Measurements from ENCODE around the gene RNH1. TPM values are rescaled to one million over a fixed set of nuclear protein-coding genes. Genes with fewer than 3 reads are reported as not detected.
A peak's percentile ranks its signal among the peaks of the same experiment; 100 is the strongest.

The RNH1 gene
- total RNA-seq, 2 experiments from 2014 or later, result 127 to 134 TPM

- ChIA-PET POLR2A (no interaction called here), CTCF (interaction anchor here (1.1 kb wide), 1 partner anchor 178 kb away, joined by 4 read pairs; no protein-coding TSS in a partner anchor)
- Mint-ChIP-seq H3K36me3 (no peaks in the 10 kb centered on the region), H3K4me1 (ENCODE audit: low read depth) (peaks cover 3% of the 10 kb centered on the region), H3K27me3 (no peaks in the 10 kb centered on the region), H3K9me3 (no peaks in the 10 kb centered on the region), H3K4me3 (no peak overlapping the region), H3K27ac (no peak overlapping the region)
- intact Hi-C loops (cut with micrococcal nuclease), result no loop called here
- no peak for DNase-seq
Measured at GRCh38 chr11:548700-549603, 41.9 kb upstream of the RNH1 start.

DNA sequence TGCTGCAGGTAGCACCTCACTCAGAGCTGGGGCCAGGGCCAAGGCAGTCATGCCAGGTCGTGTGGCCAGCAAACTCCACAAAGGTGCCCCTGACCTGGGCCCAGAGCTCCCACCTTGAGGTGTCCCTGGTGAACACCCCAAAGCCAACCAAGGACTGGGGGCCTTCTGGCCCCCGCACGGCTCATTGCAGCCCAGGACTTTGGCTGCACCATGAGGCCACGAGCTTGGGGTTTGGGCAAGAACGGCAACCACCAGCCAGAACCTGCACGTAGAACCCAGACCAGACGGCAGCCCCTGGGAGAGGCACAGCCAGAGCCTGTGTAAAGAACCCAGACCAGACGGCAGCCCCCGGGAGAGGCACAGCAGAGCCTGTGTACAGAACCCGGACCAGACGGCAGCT lies 38.1 kb upstream of the RNH1 start:
- no peaks in the 10 kb centered on the region for H3K27me3 Mint-ChIP-seq
- POLR2A ChIA-PET, result no interaction called here

DNA sequence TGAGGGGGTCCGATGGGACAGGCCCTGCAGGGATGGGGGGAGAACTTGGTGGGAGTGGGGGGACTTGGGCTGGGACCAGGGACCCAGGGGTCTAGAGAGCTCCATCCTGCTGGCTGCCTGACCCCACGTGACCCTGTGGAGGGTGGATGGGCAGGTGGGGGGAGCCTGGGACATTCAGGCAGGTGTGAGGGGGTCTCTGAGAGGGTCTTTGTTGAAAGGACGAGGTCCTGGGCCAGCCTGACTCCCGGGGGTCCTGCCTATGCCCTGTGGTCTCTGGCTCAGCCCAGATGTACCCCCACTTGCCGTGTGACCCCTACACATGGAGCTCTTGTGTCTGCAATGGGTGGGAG lies 37.8 kb upstream of the RNH1 start:
- H3K9me3 Mint-ChIP-seq, result no peaks in the 10 kb centered on the region
- peaks cover 3% of the 10 kb centered on the region for H3K4me1 Mint-ChIP-seq (ENCODE audit: low read depth)
- no peak overlapping the region for H3K27ac Mint-ChIP-seq
- H3K27me3 Mint-ChIP-seq, result no peaks in the 10 kb centered on the region
- POLR2A ChIA-PET, result no interaction called here
- CTCF ChIA-PET, result interaction anchor here (2.1 kb wide), 1 partner anchor 9 kb away, joined by 8 read pairs; no protein-coding TSS in a partner anchor
- DNase-seq, result no peak
- no peak overlapping the region for H3K4me3 Mint-ChIP-seq
- H3K36me3 Mint-ChIP-seq, result no peaks in the 10 kb centered on the region
- intact Hi-C loops (cut with micrococcal nuclease), result no loop called here

More for the DNA sequence above, 38.1 kb upstream of the RNH1 start:
- Mint-ChIP-seq H3K4me3 (no peak overlapping the region), H3K36me3 (no peaks in the 10 kb centered on the region), H3K4me1 (ENCODE audit: low read depth) (peaks cover 3% of the 10 kb centered on the region), H3K27ac (no peak overlapping the region), H3K9me3 (no peaks in the 10 kb centered on the region)
- intact Hi-C loops (cut with micrococcal nuclease), result no loop called here
- CTCF ChIA-PET, result interaction anchor here (2.1 kb wide), 1 partner anchor 9 kb away, joined by 8 read pairs; no protein-coding TSS in a partner anchor
- no peak for DNase-seq

DNA sequence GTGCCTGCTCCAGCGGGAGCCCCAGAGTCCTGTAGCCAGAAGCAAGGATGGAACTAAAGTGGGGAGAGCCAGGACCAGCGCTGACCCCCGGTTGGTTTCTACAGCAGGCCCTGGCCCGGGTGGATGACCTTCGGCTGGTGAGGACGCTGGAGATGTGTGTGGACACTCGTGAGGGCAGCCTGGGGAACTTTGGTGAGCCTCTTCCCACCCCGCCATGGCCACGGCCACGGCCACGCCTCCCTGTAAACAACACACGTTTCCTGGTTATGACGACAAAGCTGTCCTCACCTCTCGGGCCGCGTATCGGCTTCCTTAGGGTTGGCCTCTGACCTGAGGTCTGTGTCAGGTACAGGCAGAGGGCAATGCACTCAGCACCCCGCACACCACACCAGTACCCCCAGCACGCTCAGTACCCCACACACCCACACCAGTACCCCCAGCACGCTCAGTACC lies 34.4 kb upstream of the RNH1 start:
- no peak for DNase-seq
- Mint-ChIP-seq H3K27ac (no peak overlapping the region), H3K9me3 (no peaks in the 10 kb centered on the region), H3K4me1 (ENCODE audit: low read depth) (peaks cover 7% of the 10 kb centered on the region), H3K36me3 (no peaks in the 10 kb centered on the region), H3K4me3 (no peak overlapping the region), H3K27me3 (no peaks in the 10 kb centered on the region)
- POLR2A ChIA-PET, result no interaction called here
- intact Hi-C loops (cut with micrococcal nuclease), result no loop called here
- CTCF ChIA-PET, result interaction anchor here (0.9 kb wide), 1 partner anchor 13 kb away, joined by 4 read pairs; no protein-coding TSS in a partner anchor

GRCh38 chr11:540583-541432 lies 33.8 kb upstream of the RNH1 start:
- Mint-ChIP-seq H3K4me3 (no peak overlapping the region), H3K27ac (no peak overlapping the region), H3K4me1 (ENCODE audit: low read depth) (peaks cover 9% of the 10 kb centered on the region), H3K36me3 (no peaks in the 10 kb centered on the region), H3K27me3 (no peaks in the 10 kb centered on the region), H3K9me3 (no peaks in the 10 kb centered on the region)
- CTCF ChIA-PET, result interaction anchor here (0.9 kb wide), 1 partner anchor 14 kb away, joined by 4 read pairs; no protein-coding TSS in a partner anchor
- peak; percentile 7 for DNase-seq
- POLR2A ChIA-PET, result interaction anchor here (0.5 kb wide), 1 partner anchor 178 kb away, joined by 3 read pairs; no protein-coding TSS in a partner anchor
- intact Hi-C loops (cut with micrococcal nuclease), result no loop called here

DNA sequence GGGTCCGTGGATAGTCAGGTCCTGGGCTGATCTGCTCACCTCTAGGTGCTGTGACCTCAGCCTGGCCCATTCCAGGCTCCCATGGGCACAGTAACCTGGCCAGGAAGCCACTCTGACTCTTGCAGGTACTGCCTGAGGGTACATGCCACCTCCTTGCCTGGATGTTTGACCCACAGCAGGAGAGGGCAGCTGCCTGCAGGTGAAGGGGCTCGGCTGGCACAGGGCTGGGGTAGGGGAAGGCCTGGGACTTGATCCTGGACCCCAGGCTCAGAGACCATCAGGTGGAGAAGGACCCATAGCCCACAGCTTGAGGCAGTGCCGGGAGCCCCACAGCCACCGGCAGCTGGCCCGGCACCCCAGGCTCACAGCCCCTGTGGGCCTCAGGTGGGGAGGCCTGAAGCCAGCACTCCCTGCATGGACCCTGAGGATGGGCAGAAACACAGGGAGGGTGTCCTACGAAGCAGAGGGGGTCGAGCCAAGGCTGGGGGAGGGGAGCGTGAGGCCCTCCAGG lies 33.0 kb upstream of the RNH1 start:
- DNase-seq, result no peak
- Mint-ChIP-seq H3K9me3 (no peaks in the 10 kb centered on the region), H3K27me3 (no peaks in the 10 kb centered on the region), H3K4me3 (no peak overlapping the region), H3K27ac (no peak overlapping the region), H3K36me3 (no peaks in the 10 kb centered on the region), H3K4me1 (ENCODE audit: low read depth) (peaks cover 9% of the 10 kb centered on the region)
- ChIA-PET POLR2A (interaction anchor here (0.5 kb wide), 1 partner anchor 179 kb away, joined by 3 read pairs; no protein-coding TSS in a partner anchor), CTCF (no interaction called here)
- intact Hi-C loops (cut with micrococcal nuclease), result loop anchor here (5.0 kb wide), 2 partner anchors 157 to 182 kb away; partner anchors contain the start of genes DEAF1 and TMEM80

DNA sequence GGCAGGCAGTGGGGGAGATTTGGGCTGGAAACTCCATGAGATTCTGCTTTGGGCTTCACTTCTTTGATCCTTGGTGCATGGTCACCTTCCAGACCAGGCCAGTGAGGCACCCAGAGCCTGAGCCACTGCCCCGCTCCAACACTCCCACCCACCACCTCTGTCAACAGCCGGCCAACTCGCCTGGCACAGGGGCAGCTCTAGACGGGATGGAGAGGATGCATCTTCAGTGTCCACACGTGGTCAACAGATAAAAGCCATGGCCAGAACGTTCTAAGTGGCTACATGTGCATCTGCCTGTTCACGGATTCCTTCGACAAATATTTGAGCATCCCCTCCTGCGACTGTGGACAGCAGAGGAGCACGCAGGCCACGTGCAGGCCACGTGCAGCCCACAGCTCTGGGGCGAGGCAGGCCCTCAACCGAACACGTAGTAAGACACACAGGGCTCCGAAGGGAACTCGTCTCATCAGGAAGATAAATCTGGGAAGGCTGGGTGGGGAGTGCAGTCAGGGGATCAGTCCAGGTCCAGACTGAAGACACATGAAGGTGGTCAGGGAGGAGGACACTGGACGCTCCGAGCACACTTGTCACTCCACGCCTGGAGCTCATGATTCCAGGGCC lies 31.5 kb upstream of the RNH1 start:
- Mint-ChIP-seq H3K9me3 (no peaks in the 10 kb centered on the region), H3K27ac (no peak overlapping the region), H3K4me3 (no peak overlapping the region), H3K36me3 (no peaks in the 10 kb centered on the region), H3K4me1 (ENCODE audit: low read depth) (peaks cover 9% of the 10 kb centered on the region), H3K27me3 (no peaks in the 10 kb centered on the region)
- CTCF ChIA-PET, result interaction anchor here (0.8 to 1.9 kb wide), 3 partner anchors 16 to 280 kb away, joined by 3 to 6 read pairs (median 5); no protein-coding TSS in a partner anchor
- intact Hi-C loops (cut with micrococcal nuclease), result loop anchor here (5.0 kb wide), 2 partner anchors 159 to 184 kb away; partner anchors contain the start of genes DEAF1 and TMEM80
- POLR2A ChIA-PET, result no interaction called here
- DNase-seq, result peak; percentile 8

- CTCF ChIA-PET, result interaction anchor here (1.1 to 3.3 kb wide), 3 partner anchors 17 to 19 kb away, joined by 5 to 30 read pairs (median 6); no protein-coding TSS in a partner anchor
- DNase-seq, result peak; percentile 8
- no peaks in the 10 kb centered on the region for H3K36me3 Mint-ChIP-seq
- intact Hi-C loops (cut with micrococcal nuclease), result loop anchor here (1.0 to 5.0 kb wide), 6 partner anchors 23 to 184 kb away; partner anchors contain the start of genes DEAF1, LMNTD2, PHRF1 and RASSF7
- peak overlapping the region; percentile 85 for H3K4me3 Mint-ChIP-seq
- no peaks in the 10 kb centered on the region for H3K9me3 Mint-ChIP-seq
- H3K27ac Mint-ChIP-seq, result no peak overlapping the region
- peaks cover 9% of the 10 kb centered on the region for H3K4me1 Mint-ChIP-seq (ENCODE audit: low read depth)
- no peaks in the 10 kb centered on the region for H3K27me3 Mint-ChIP-seq
- POLR2A ChIA-PET, result interaction anchor here (1.0 kb wide), 1 partner anchor 38 kb away, joined by 4 read pairs; the partner anchor contains the start of gene PHRF1
Measured at GRCh38 chr11:537622-538430, 30.8 kb upstream of the RNH1 start.

GRCh38 chr11:536841-537621 lies 30.0 kb upstream of the RNH1 start, which contains the start of gene LRRC56:
Gene LRRC56 (plus strand): TSS chr11:537527. CDS start chr11:540685, 3,158 bp downstream.
- Mint-ChIP-seq H3K4me3 (peak within 1 kb of the TSS; percentile 85), H3K9me3 (no peaks in the 10 kb centered on the region), H3K27ac (peak within 1 kb of the TSS; percentile 78), H3K27me3 (no peaks in the 10 kb centered on the region), H3K36me3 (peaks cover 4% of the 10 kb centered on the region), H3K4me1 (ENCODE audit: low read depth) (peaks cover 9% of the 10 kb centered on the region)
- ChIA-PET CTCF (interaction anchor here (3.3 kb wide), 1 partner anchor 18 kb away, joined by 30 read pairs; no protein-coding TSS in a partner anchor), POLR2A (interaction anchor here (1.0 to 1.7 kb wide), 3 partner anchors 18 to 221 kb away, joined by 3 to 6 read pairs (median 4); partner anchors contain the start of gene PHRF1)
- peak; percentile 93 for DNase-seq
- intact Hi-C loops (cut with micrococcal nuclease), result loop anchor here (1.0 to 5.0 kb wide), 6 partner anchors 24 to 185 kb away; partner anchors contain the start of genes DEAF1, LMNTD2, PHRF1 and RASSF7

All from activated CD4-positive, alpha-beta memory T cell treated with anti-CD3 and anti-CD28 coated beads for 36 hours (primary cell).